Left cardiac atrium (tissue), 4 donors: ENCODE data around the gene SLIT1. TPM values are rescaled to one million over a fixed set of nuclear protein-coding genes. Genes with fewer than 3 reads are reported as not detected.
"Not testable (repeated sequence)": the region's sequence is repeated elsewhere in the genome, so short reads cannot be mapped to it uniquely, and the experiment has no call there.

ENCODE experiments used
- ATAC-seq, 2 donors: fragments of 200-7000 bp; cut with Tn5 transposase; one replicate each; pipeline ENCODE4 v1.9.1; 2020; ENCODE audit warnings: mild to moderate bottlenecking in 2 of 2, moderate library complexity in 2 of 2
- DNase-seq: peaks from one replicate; pipeline ENCODE4 v3.0.0-alpha.2; 2020
- intact Hi-C, 2 donors: fragments of 100-400 bp; cut with DNase I; formaldehyde crosslinking; loops; one replicate each; pipeline versions ENCODE4 v1.14.1 to v1.15.1; 2022 to 2023
- total RNA-seq, 2 donors: library from RNA; stranded (reverse); fragmentation: NEBNext Ultra II Directional; extraction: Animal tissue kit (Norgen Biotek cat#: 25700); gene quantifications; one replicate each; pipeline ENCODE4 v1.2.1, GENCODE V29; 2021
- donor health status: DM: no; HTN: yes; CAD: no.
- donor health status: DM: no; HTN: yes; CAD: no; lungs with severe emphysema.
- donor health status: DM: yes; HTN: yes; CAD: no.
- donor health status: Dilated cardiomyopathy.

Gene SLIT1
- total RNA-seq, 2 donors from 2014 or later: 0.24 to 0.31 TPM

DNA sequence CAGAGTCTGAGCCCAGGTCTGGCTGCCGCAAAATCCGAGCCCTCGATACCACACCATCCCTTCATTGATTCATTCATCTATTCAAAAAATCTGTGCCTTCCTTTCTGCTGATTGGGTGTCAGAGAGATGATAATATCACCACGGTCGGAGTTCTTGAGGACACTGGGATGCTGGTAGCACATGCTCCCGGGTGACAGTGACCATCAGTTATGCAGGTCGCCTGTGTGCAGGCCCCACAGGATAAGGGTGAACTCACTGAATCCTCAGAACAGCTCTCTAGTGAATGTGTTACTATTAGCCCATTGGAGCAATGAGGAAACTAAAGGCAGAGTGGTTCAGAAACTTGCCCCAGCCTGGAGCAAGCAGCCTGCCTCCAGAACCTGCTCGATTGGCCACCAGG is 145.1 kb downstream of the SLIT1 start:
- DNase-seq: no peak
- intact Hi-C loops: no loop called here
- no peak for ATAC-seq

DNA sequence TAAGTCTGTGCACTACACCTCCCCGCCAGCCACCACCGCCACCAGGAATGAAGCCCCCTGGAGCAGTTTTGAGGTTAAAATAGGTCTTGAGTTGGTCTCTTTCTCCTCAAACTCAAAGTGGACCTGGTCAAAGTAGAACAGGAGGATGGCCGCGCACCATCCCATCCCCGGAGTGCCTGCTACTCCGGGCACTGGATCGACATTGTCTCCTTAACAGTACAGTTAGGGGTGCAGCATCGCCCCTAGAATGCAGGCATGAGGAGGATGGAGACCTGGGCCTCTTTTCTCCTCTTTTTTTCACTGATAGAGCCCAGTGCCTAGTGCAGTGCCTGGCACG is 145.5 kb downstream of the SLIT1 start:
- ATAC-seq (no peak), DNase-seq (no peak)
- intact Hi-C loops: no loop called here

GRCh38 chr10:97039538-97040247 is 146.1 kb downstream of the SLIT1 start:
- DNase-seq: no peak
- no peak for ATAC-seq
- intact Hi-C loops: no loop called here

DNA sequence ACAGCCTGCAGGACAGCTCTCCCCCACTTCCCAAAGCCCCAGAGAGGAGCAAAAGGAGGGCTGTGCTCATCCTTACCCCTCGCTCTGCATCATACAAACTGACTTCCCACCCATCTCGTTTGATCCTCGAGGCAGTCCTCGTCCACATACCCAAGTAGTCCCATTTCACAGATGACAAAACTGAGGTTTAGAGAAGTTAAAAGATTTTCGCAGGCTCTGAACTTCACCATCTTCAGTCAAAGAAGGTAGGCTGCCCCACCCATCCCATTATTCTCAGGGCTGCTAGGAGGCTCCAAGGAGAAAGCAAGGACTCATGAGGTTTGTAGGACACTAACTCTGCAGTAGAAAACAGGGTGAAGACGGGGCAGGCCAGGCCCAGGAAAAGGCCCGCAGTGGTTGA is 147.1 kb downstream of the SLIT1 start:
- no peak for ATAC-seq
- intact Hi-C loops: no loop called here

DNA sequence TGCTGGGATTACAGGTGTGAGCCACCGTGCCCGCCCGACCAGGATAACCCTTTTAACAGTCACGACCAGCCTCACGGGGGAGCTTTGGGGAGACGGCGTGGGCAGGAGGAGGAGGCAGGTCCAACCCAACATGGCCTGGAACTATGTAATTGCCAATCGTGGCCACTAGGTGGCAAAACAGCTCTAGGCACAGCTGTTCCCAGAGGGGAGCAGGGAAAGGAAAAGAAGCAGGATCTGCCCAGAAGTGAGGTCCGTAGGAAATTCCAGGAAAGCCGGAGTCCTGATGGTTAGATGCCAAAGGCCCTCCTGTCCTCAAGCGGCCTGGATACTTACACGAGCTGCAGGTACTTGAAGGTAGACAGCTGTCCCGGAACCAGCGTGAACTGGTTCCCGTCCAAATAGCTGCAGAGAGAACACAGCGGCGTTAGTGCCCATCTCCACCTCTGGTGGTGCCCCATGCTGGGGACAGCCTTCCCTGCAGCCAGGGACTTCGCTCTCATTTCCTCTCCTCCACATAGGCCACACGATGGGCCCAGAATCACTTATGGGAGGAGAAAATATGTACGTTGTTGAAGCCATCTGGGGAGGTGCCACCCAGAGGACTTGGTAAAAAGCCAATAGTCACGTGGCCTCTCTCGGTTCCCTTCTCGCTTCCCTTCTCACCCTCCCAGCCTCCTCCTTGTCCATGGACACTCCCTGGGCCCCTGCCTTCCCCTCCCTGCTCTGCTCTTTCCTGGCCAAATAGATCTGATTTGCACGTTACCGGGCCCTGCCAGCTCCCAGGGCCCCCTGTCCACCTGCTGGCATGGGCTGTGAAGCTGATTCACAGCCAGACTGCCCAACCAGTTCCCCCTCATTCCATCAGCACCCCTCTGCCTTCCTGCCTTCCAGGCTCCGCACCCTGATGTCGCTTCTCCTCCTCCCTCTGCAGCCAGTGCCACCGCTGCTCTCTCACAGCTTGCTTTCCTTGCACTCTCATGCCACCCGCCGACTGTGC is 148.1 kb downstream of the SLIT1 start:
- ATAC-seq (peak; percentile 92 to 96), DNase-seq (peak; percentile 79)
- intact Hi-C loops: no loop called here

More for the DNA sequence above, 147.1 kb downstream of the SLIT1 start:
- no peak for DNase-seq

GRCh38 chr10:97034958-97035769 is 150.6 kb downstream of the SLIT1 start:
- ATAC-seq (no peak), DNase-seq (no peak)
- intact Hi-C loops: no loop called here

DNA sequence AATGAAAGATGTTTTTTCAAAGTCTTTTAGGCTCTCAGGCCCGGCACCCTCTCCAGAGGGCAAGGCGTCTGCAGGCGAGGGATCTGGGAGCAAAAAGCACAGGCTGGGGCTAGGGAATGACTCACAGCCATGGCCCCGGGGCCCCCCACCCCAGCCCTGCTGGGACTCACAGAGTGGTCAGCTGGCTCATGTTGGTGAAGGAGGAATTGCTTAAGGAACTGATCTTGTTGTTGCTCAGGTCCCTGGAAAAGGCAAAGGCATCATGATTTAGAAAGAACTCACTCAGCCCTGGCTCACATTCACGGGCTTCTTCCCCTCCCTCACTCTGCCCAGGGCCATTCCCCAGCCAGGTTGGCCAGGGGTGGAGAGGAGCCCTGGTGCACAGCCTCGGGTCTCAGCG is 151.5 kb downstream of the SLIT1 start:
- DNase-seq (no peak), ATAC-seq (no peak)
- intact Hi-C loops: no loop called here

DNA sequence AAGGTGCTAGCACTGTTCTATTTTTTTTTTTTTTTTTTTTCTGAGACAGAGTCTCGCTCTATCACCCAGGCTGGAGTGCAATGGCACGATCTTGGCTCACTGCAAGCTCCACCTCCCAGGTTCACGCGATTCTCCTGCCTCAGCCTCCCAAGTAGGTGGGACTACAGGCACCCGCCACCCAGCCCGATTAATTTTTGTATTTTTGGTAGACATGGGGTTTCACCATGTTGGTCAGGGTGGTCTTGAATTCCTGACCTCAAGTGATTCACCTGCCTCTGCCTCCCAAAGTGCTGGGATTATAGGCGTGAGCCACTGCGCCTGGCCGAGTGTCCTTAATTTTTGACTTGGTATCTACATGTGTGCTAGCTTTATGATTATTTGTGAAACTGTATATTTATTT is 151.9 kb downstream of the SLIT1 start:
- ATAC-seq, intact Hi-C loops: not testable (repeated sequence)

DNA sequence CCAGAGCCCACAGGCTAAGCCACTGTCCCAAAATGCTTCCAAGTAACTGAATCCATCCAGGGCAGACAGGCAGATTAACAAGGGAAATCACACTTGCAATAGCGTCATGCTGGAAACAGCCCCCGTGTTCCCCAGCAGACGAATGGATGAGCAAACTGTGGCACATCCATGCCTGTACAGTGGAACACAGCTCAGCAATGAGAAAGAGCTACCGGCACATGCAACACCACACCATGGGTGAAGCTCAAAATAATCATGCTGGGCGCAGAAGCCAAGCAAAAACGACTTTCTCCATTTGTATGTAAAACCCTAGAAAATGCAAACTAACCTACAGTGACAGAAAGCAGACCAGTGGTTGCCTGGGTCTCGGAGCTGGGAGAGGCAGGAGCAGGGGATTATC is 153.1 kb downstream of the SLIT1 start:
- no peak for DNase-seq
- intact Hi-C loops: no loop called here
- ATAC-seq: no peak

More for the DNA sequence above, 151.9 kb downstream of the SLIT1 start:
- not testable (repeated sequence) for DNase-seq

DNA sequence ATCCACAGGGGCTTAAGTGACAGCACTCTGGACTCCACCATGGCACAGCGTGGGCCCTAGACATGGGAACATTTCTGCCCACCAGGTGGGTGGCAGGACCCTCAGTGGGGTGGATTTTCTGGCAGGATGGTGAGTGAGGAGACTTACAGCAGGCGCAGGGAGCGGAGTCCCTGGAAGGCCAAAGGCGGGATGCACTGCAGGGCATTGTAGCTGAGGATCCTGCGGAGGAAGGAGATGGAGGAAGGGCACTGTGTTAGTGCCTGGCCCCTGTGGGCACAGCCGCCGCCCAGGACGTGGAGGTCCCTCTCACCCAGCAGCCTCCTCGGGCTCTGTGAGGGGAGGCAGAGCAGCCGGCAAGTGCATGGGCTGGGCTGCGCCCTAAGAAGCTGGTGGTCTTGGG is 154.3 kb downstream of the SLIT1 start:
- ATAC-seq: no peak
- no peak for DNase-seq

GRCh38 chr10:97030894-97031293 is 154.9 kb downstream of the SLIT1 start:
- ATAC-seq: no peak
- intact Hi-C loops: no loop called here
- no peak for DNase-seq

More for the DNA sequence above, 154.3 kb downstream of the SLIT1 start:
- intact Hi-C loops: no loop called here

DNA sequence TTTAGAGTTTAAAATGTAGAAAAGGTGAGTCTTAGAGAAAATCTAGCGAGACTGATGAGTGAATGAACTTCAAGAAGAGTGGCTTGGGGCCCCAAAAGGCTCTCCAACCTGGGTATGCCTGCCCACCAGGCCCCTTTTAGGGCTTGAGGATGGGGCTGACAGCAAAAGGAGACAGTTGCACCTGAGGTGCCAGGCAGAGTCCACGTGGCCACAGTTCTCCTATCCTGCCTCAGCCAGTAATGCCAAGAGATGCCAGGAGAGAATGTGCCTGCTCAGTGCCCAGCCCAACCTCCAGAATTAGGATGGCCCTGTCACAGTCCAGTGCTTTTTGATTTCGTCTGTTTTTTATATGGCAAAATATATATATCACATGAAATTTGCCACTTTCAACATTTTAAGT is 156.5 kb downstream of the SLIT1 start:
- intact Hi-C loops: loop anchor here in 1 of 2 donors (5.0 to 10.0 kb wide), 4 partner anchors 114 to 634 kb away; partner anchors contain the start of gene LCOR
- no peak for ATAC-seq

DNA sequence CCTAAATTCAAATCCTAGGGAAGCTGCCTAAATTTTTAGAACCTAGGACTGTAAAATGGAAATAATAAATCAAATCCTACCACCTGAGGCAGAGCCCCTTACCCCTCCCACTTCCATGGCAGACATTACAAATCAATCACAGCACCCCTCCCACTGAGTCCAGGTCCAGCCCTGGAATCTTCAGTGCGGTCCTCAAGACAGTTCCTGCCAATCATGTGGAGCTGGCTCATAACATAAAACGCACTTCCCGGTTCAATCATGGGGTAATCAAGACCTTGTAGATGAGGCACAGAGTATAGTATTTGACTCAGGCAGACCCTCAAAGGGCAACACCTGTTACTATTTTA is 157.0 kb downstream of the SLIT1 start:
- intact Hi-C loops: loop anchor here in 1 of 2 donors (5.0 to 10.0 kb wide), 4 partner anchors 114 to 634 kb away; partner anchors contain the start of gene LCOR
- ATAC-seq (no peak), DNase-seq (no peak)

More for the DNA sequence above, 156.5 kb downstream of the SLIT1 start:
- DNase-seq: no peak

GRCh38 chr10:97028126-97028831 is 157.5 kb downstream of the SLIT1 start:
- no peak for DNase-seq
- no peak for ATAC-seq
- intact Hi-C loops: loop anchor here in 1 of 2 donors (5.0 to 10.0 kb wide), 4 partner anchors 113 to 633 kb away; partner anchors contain the start of gene LCOR

GRCh38 chr10:97025613-97026242 is 160.0 kb downstream of the SLIT1 start:
- DNase-seq (peak; percentile 52), ATAC-seq (peak; percentile 34 to 61)
- intact Hi-C loops: loop anchor here in 1 of 2 donors (5.0 to 10.0 kb wide), 4 partner anchors 111 to 631 kb away; partner anchors contain the start of gene LCOR

GRCh38 chr10:97024168-97025073 is 161.3 kb downstream of the SLIT1 start:
- DNase-seq (no peak), ATAC-seq (peak; percentile 58 to 75)
- intact Hi-C loops: loop anchor here in 1 of 2 donors (5.0 to 10.0 kb wide), 4 partner anchors 110 to 630 kb away; partner anchors contain the start of gene LCOR
